GM12878 (cell line): ENCODE data around the gene AMH. TPM values are rescaled to one million over a fixed set of nuclear protein-coding genes. Genes with fewer than 3 reads are reported as not detected.

ENCODE experiments used
- ATAC-seq: fragments of 200-7000 bp; cut with Tn5 transposase; 3 replicates; pipeline ENCODE4 v1.9.1; 2020; ENCODE audit warnings: mild to moderate bottlenecking, moderate library complexity
- BruUV-seq: library from RNA; stranded (reverse); fragments of 400-500 nt; replicated peaks from 2 replicates; lab custom pipeline; 2021; lab: Mats Ljungman, UMichigan
- CTCF ChIA-PET: fragments of 300-600 bp; sonication (Branson Sonifier 250); formaldehyde crosslinking; extraction: SDS; loops from one replicate; lab custom pipeline; 2021; ENCODE audit warnings: inconsistent platforms; lab: Yijun Ruan, JAX
- POLR2A ChIA-PET: fragments of 350-600 bp; formaldehyde crosslinking; extraction: SDS; loops from one replicate; lab custom pipeline; 2021; ENCODE audit warnings: inconsistent platforms; lab: Charles Lee
- RAD21 ChIA-PET: fragments of 300-600 bp; sonication (Branson Sonifier 250); formaldehyde crosslinking; loops from one replicate; lab custom pipeline; 2023; ENCODE audit warnings: antibody characterized with exemption; ENCODE audit not compliant: unreplicated experiment; lab: Charles Lee
- SMC1A ChIA-PET: fragments of 300-600 bp; sonication (Branson Sonifier 250); formaldehyde crosslinking; loops from one replicate; lab custom pipeline; 2023; ENCODE audit not compliant: unreplicated experiment, uncharacterized antibody; lab: Charles Lee
- DNase-seq: peaks from one replicate; pipeline ENCODE4 v3.0.0-alpha.2; 2011; ENCODE audit warnings: low read depth, low spot score
- FAIRE-seq: peaks from 3 replicates; lab custom pipeline; 2011; peaks lifted over from hg19 to GRCh38; lab: Jason Lieb, UNC
- H2AFZ ChIP-seq: 2 replicates; pipeline ENCODE4 v1.6.0; 2011; ENCODE audit warnings: low read depth, low read length, control low read depth; ENCODE audit not compliant: control insufficient read depth
- H3K27ac ChIP-seq: 2 replicates; pipeline ENCODE4 v1.5.1; 2011; ENCODE audit warnings: control low read depth; ENCODE audit not compliant: control insufficient read depth, insufficient read depth
- H3K27me3 ChIP-seq, 2 experiments: replicated peaks in 1 of 2; 2 replicates each; pipeline versions ENCODE4 v1.6.0 to v1.6.1; 2011; ENCODE audit warnings: low read length in 1 of 2; ENCODE audit not compliant: control insufficient read depth in 2 of 2, insufficient read depth in 2 of 2
- H3K36me3 ChIP-seq, 2 experiments: 2 replicates each; pipeline ENCODE4 v1.5.1; 2011; ENCODE audit warnings: low read length in 1 of 2; ENCODE audit not compliant: control insufficient read depth in 2 of 2, insufficient read depth in 2 of 2
- H3K4me1 ChIP-seq: 2 replicates; pipeline ENCODE4 v1.6.1; 2011; ENCODE audit warnings: mild to moderate bottlenecking, low read length, moderate library complexity, mixed read lengths; ENCODE audit not compliant: control insufficient read depth, insufficient read depth
- H3K4me2 ChIP-seq: 2 replicates; pipeline ENCODE4 v1.6.0; 2011; ENCODE audit warnings: control low read depth; ENCODE audit not compliant: control insufficient read depth, insufficient read depth
- H3K4me3 ChIP-seq: fragments of 200-600 bp; sonication (generic); 2 replicates; pipeline ENCODE4 v1.5.1; 2016
- H3K79me2 ChIP-seq: 2 replicates; pipeline ENCODE4 v1.6.0; 2011; ENCODE audit warnings: low read length; ENCODE audit not compliant: control insufficient read depth, insufficient read depth
- H3K9ac ChIP-seq: 2 replicates; pipeline ENCODE4 v1.8.0; 2011; ENCODE audit warnings: low read length, control low read depth, mixed read lengths; ENCODE audit not compliant: control insufficient read depth, insufficient read depth
- H3K9me3 ChIP-seq: replicated peaks from 3 replicates; pipeline ENCODE4 v1.5.1; 2011; ENCODE audit warnings: mild to moderate bottlenecking, low read length; ENCODE audit not compliant: control insufficient read depth, insufficient read depth
- H4K20me1 ChIP-seq: 2 replicates; pipeline ENCODE4 v1.6.0; 2011; ENCODE audit not compliant: control insufficient read depth, insufficient read depth
- BACH1 ChIP-seq: fragments of 450-650 bp; IDR thresholded peaks from 2 replicates; pipeline ENCODE4 v1.6.1; 2017; ENCODE audit warnings: mild to moderate bottlenecking, borderline replicate concordance
- BCLAF1 ChIP-seq: fragments of 450-650 bp; IDR thresholded peaks from 2 replicates; pipeline ENCODE4 v1.6.1; 2017; ENCODE audit warnings: antibody characterized with exemption, mild to moderate bottlenecking, moderate library complexity
- BHLHE40 ChIP-seq, 2 experiments: fragments of 450-650 bp in 1 of 2; IDR thresholded peaks; 2 replicates each; pipeline ENCODE4 v1.6.1; 2011 to 2017; ENCODE audit warnings: low read depth in 2 of 2, borderline replicate concordance in 1 of 2, improper control_type of control experiment in 1 of 2, low read length in 1 of 2, mild to moderate bottlenecking in 1 of 2
- ETV6 ChIP-seq, 2 experiments: fragments of 450-650 bp in 1 of 2; IDR thresholded peaks in 1 of 2; conservative IDR thresholded peaks in 1 of 2; 2 replicates each; pipeline ENCODE4 v1.6.1; 2014; ENCODE audit warnings: antibody characterized with exemption in 1 of 2, borderline replicate concordance in 1 of 2, low read depth in 1 of 2, mild to moderate bottlenecking in 1 of 2, moderate library complexity in 1 of 2
- HDAC6 ChIP-seq: fragments of 200-600 bp; sonication (generic); IDR thresholded peaks from one replicate; pipeline ENCODE4 v1.8.0; 2017; ENCODE audit warnings: antibody characterized with exemption; ENCODE audit not compliant: unreplicated experiment
- KLF5 ChIP-seq: fragments of 450-650 bp; IDR thresholded peaks from 2 replicates; pipeline ENCODE4 v1.6.1; 2014; ENCODE audit warnings: mild to moderate bottlenecking; ENCODE audit not compliant: partially characterized antibody
- MXI1 ChIP-seq: fragments of 150-350 bp; IDR thresholded peaks from 2 replicates; pipeline ENCODE4 v1.6.1; 2011; ENCODE audit warnings: low read depth, mild to moderate bottlenecking, inconsistent platforms, low read length, improper control_type of control experiment
- PKNOX1 ChIP-seq: fragments of 450-650 bp; IDR thresholded peaks from 2 replicates; pipeline ENCODE4 v1.6.1; 2016; ENCODE audit warnings: mild to moderate bottlenecking
- POLR2A ChIP-seq: IDR thresholded peaks from 2 replicates; pipeline ENCODE4 v1.6.1; 2011; ENCODE audit warnings: low read depth, mild to moderate bottlenecking, low read length
- RELA ChIP-seq: fragments of 450-650 bp; IDR thresholded peaks from 2 replicates; pipeline ENCODE4 v1.8.0; 2014; ENCODE audit warnings: borderline replicate concordance; ENCODE audit not compliant: partially characterized antibody
- SUZ12 ChIP-seq: fragments of 200-600 bp; sonication (generic); IDR thresholded peaks from one replicate; pipeline ENCODE4 v1.6.1; 2018; ENCODE audit warnings: antibody characterized with exemption, mild to moderate bottlenecking; ENCODE audit not compliant: unreplicated experiment
- TCF12 ChIP-seq: IDR thresholded peaks from 2 replicates; pipeline ENCODE4 v1.6.1; 2011; ENCODE audit warnings: low read depth, mild to moderate bottlenecking, low read length
- ZNF24 ChIP-seq: fragments of 450-650 bp; IDR thresholded peaks from 2 replicates; pipeline ENCODE4 v1.6.1; 2017; ENCODE audit warnings: antibody characterized with exemption, mild to moderate bottlenecking
- WGBS: methylation state at CpG from one replicate; pipeline ENCODE4 v1.1.6; 2016; ENCODE audit warnings: low lambda C conversion rate; ENCODE audit not compliant: insufficient replicate concordance, insufficient coverage; ENCODE audit errors: missing lambda C conversion rate; 5-methylcytosine and 5-hydroxymethylcytosine counted together
- in situ Hi-C: fragments of 300-500 bp; cut with MboI; formaldehyde crosslinking; loops from 9 replicates; pipeline ENCODE4 v1.14.3; 2018; ENCODE audit warnings: mixed read lengths
- intact Hi-C: fragments of 100-400 bp; cut with micrococcal nuclease; formaldehyde crosslinking; loops from one replicate; pipeline ENCODE4 v1.14.2; 2022; ENCODE audit not compliant: unreplicated experiment
- polyA plus RNA-seq, 11 experiments: library from polyadenylated mRNA; depleted of rRNA in 4 of 11; unstranded in 6 of 11; stranded (reverse) in 5 of 11; fragments of >200 nt; fragmentation: Nextera tagmentation in 4 of 11; fragmentation: Illumina TruSeq in 1 of 11; extraction: Ambion mirVana in 4 of 11; extraction: Trizol in 1 of 11; gene quantifications; 1 replicate in 1 of 11; 2 replicates in 10 of 11; pipeline versions ENCODE4 v1.2.1 to v1.2.3, GENCODE V29; 2011 to 2016; ENCODE audit warnings: inconsistent platforms in 2 of 11, missing spikeins in 2 of 11, low read depth in 1 of 11
- total RNA-seq, 4 experiments: library from RNA; depleted of rRNA in 3 of 4; stranded (reverse); fragments of >200 nt in 3 of 4; fragmentation: Illumina TruSeq in 1 of 4; extraction: Trizol in 1 of 4; gene quantifications; 2 replicates each; pipeline versions ENCODE4 v1.2.1 to v1.2.3, GENCODE V29; 2013 to 2021

The AMH gene
- total and polyA plus RNA-seq, 10 of the 15 experiments (the other 5 are each of a cell fraction or from before 2014, with no cell fraction given): 0.17 to 3.5 (median 0.81) TPM; not detected in 4

- no peak for TF ChIP-seq BCLAF1
Observed at GRCh38 chr19:2289714-2290435, 40.8 kb downstream of the AMH start (continued).

GRCh38 chr19:2290441-2291184 is 41.5 kb downstream of the AMH start:
- no peak for TF ChIP-seq ZNF24
- TF ChIP-seq PKNOX1: 0 out of 2 replicates have a peak, but pooled peaks have one; percentile 10
- TF ChIP-seq SUZ12: peak; percentile 49
- 0 out of 2 replicates have a peak, but pooled peaks have one; percentile 6 for TF ChIP-seq MXI1
- no peak for TF ChIP-seq ETV6 (conservative IDR thresholded peaks at IDR 0.05 in 1 of 2, IDR thresholded peaks at IDR 0.05 in 1 of 2; ENCODE audit: borderline replicate concordance in 1 of 2, low read depth in 1 of 2)
- TF ChIP-seq HDAC6: peak; percentile 95
- peak; percentile 34; the same call in 1 of the 2 replicates for TF ChIP-seq BACH1
- peak; percentile 15 for TF ChIP-seq RELA
- peak; percentile 2; the same call in 1 of the 2 replicates for TF ChIP-seq TCF12
- TF ChIP-seq BHLHE40 (IDR thresholded peaks at IDR 0.05; ENCODE audit: borderline replicate concordance in 1 of 2, low read depth in 2 of 2, low read length in 1 of 2): peak in 1 of 2 experiments; percentile 0; a peak in 1 of 4 replicates
- peak; percentile 73 for TF ChIP-seq POLR2A
- no peak for TF ChIP-seq KLF5
- Histone ChIP-seq H3K27ac (peak overlapping the region; percentile 48; the same call in 1 of the 2 replicates), H3K79me2 (no peaks in the 10 kb centered on the region; the same call in 1 of the 2 replicates), H3K27me3 (no peaks in the 10 kb centered on the region), H2AFZ (peak overlapping the region; percentile 72), H3K36me3 (no peaks in the 10 kb centered on the region), H3K4me1 (peaks cover 30% of the 10 kb centered on the region), H3K4me2 (peak overlapping the region; percentile 98), H4K20me1 (no peaks in the 10 kb centered on the region; the same call in 1 of the 2 replicates), H3K9me3 (no peaks in the 10 kb centered on the region), H3K4me3 (peak overlapping the region; percentile 65), H3K9ac (peak overlapping the region; percentile 65; the same call in 1 of the 2 replicates)
- CTCF ChIA-PET: no interaction called here
- WGBS: 2% methylated on average over 81 of the region's 82 CpGs
- in situ Hi-C loops: no loop called here
- SMC1A ChIA-PET: no interaction called here
- POLR2A ChIA-PET: interaction anchor here (0.6 kb wide), 1 partner anchor 176 kb away, joined by 3 read pairs; no protein-coding TSS in a partner anchor
- peak; percentile 27 for ATAC-seq
- intact Hi-C loops: no loop called here
- BruUV-seq: no TSS peak
- no peak for FAIRE-seq
- RAD21 ChIA-PET: no interaction called here
- DNase-seq: no peak
